Inflammatory macrophage treated with lipopolysaccharide for 4 hours (primary cell): ENCODE results near the gene GPR137.
A peak's percentile ranks its signal among the peaks of the same experiment; 100 is the strongest.
"Not testable (repeated sequence)": the region's sequence is repeated elsewhere in the genome, so short reads cannot be mapped to it uniquely, and the experiment has no call there.

ENCODE experiments used
- DNase-seq: peaks from one replicate; pipeline ENCODE4 v3.0.0-alpha.2; 2020

Gene GPR137, protein sequence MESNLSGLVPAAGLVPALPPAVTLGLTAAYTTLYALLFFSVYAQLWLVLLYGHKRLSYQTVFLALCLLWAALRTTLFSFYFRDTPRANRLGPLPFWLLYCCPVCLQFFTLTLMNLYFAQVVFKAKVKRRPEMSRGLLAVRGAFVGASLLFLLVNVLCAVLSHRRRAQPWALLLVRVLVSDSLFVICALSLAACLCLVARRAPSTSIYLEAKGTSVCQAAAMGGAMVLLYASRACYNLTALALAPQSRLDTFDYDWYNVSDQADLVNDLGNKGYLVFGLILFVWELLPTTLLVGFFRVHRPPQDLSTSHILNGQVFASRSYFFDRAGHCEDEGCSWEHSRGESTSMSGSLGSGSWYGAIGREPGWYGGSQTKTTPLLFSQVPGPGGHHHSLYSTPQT

DNA sequence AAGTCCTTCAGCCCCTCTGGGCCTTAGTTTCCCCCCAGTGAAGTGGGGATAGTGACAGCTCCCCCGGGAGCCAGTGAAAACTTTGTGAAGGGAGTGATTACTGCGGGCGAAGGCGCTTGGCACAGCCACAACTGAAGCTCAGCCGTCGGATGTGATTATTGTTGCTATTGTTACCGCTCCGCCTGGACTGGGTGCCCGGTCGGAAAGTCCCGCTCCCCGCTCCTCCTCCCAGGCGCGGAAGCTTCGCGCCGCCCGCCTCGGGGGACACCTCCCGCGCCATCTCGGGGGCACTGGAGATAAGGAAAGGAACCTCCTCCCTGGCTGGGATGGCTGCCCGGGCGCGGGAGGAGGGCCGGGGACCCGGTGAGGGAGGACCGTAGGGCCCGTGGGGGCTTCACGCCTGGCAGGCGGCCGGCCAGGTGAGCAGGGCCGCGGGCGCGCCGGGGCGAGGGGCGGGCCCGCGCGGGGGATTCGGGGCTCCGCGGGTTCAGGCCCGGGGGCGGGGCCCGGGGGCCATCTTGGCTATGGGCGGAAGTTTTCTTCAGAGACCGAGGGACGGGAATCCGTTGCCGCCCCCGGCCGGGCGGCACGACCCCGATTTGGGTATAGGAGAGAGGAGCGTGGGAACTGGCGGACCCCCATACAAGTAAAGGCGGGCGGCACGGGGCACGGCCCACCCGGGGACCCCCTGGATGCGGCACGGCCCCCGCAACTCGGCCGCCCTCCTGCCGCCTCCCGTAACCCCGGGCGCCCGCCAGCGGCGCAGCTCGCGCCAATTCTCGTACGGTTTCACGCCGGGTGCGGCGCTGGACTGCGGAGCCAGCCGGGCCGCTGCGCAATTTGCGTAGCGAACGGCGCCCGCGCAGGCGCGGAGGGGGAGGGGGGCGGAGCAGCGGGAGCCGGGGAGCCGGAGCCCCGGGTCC lies at the start of gene GPR137:
GPR137 (plus strand) TSS at position 887 of the 923 bp plus-strand sequence. CDS start 677 bp downstream, outside the sequence.
- peak; percentile 75 for DNase-seq

- no peak for DNase-seq
These were observed 48.1 kb upstream of the GPR137 start for GRCh38 chr11:64237484-64237951.

DNA sequence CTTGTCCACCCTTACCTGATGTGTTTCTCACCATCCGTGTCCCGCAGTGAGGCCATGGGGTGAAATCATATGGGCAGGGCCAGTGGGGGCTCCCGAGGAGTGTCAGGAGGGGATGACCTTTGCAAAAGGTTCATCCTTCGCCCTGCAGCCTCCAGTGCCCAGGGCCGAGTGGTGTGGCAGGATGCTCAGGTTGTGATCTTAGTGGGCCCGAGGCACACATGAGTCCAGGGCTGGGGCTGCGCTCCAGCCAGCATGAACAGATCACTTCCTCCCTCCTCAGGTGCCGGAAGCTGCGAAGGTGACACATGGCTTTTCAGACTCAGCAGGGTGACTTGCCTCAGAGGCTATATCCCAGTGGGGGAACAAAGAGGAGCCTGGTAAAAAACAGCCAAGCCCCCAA lies 47.6 kb upstream of the GPR137 start:
- DNase-seq: no peak

DNA sequence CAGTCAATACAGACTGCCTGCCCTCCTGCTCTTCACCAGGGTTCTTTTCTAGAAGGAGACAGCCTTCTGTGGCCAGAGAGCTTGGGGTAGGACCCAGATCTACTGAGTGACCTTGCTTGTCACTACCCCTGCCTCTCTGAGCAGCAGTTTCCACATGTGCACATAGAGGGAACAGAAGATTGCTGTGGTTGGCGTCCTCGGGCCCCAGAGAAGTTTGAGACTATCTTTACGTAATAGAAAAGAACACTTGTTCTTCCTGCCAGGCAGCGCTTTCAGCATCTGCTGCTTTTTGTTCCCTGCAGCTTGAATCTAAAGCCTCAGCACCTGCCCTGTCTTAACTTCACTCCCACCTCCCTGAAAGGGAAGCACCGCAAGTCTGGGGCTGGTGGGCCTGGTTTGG lies 46.6 kb upstream of the GPR137 start:
- DNase-seq: peak; percentile 68

GRCh38 chr11:64239662-64240434 lies 45.8 kb upstream of the GPR137 start:
- peak; percentile 98 for DNase-seq

DNA sequence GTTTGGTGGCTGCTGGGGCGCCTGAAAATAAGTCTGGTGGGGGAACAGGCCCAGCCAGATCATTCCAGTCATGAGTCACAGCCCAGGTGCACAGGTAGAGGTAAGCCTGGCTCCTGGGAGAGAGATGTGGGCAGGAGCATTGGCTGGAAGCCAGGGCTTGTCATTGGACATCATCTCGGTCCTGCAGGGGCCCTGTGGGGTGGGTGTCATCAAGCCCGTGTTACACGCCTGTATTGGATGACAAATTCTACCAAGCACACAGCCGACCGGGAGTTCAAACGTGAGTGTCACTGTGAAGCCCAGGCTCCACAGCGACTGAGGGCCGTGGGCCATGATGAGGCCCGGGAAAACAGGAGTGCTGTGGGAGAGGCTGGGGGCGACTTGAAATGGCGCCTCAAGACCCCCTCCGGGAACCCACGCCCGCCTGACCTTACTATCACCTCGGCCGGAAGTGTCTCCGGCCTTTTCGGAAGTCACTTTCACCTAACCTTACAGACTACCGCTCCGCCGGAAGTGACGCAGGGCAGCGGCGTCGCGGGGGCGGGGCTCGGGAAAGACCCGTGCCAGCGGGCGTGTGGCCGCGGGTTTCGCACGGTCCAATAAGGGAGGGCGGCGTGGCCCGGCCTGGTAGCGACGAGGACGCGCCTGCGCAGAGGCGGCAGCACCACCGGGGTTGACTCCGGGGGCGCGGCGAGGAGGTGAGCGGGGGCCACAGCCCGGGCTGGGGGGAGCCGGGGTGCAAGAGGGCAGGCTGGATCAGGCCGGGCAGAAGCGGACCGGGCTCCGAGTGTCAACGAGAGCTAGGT lies 45.0 kb upstream of the GPR137 start, which contains the start of gene FKBP2:
FKBP2 (plus strand) TSS at position 661 of the 806 bp plus-strand sequence. CDS start 1,293 bp downstream, outside the sequence.
- DNase-seq: peak; percentile 99

- DNase-seq: peak; percentile 100
These were observed 44.5 kb upstream of the GPR137 start for GRCh38 chr11:64241241-64241490.

GRCh38 chr11:64241491-64242374 lies 43.9 kb upstream of the GPR137 start:
- peak; percentile 25 for DNase-seq

DNA sequence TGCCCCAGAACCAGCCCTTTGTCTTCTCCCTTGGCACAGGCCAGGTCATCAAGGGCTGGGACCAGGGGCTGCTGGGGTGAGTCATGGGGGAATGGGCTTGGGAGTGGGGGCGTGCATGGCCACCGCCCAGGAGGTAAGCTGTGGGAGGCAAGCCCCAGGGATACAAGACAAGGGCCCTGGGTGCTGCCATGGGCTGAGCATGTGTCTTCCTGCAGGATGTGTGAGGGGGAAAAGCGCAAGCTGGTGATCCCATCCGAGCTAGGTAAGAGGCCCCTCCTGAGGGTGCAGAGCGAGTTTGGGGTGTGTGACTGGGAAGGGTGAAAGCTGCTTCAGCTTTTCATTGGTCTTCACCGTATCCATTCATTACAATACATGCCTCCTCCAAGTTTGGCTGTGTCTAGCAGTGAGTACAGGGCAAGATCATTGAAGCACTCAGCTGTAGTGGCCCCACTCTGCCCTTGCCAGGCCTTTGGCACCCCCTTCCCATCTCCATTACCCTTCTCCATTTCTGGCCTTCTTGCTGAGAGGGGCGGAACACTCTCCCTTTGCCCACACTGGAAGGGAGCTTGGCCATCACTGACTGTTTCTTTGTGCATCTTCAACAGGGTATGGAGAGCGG lies 42.3 kb upstream of the GPR137 start:
- DNase-seq: no peak

DNA sequence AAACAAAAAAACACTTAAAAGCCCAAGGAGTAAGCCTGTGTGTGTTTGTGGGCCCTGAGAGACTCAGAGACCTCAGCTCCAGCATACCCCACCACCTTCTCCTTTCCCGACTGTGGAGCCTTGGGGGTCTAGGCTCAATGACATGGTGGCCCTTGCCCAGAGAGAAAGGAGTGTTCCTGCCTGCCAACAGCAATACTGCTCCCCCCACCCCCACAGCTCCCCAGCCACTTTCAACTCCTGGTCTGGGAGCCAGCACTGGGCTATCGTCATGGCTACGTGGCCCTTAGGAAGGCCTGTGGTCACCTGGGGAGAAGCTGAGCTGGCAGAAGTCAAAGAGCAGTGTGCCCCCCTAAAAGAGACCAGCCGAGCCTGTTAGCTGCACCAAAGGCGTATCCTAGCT lies 41.5 kb upstream of the GPR137 start:
- DNase-seq: no peak

DNA sequence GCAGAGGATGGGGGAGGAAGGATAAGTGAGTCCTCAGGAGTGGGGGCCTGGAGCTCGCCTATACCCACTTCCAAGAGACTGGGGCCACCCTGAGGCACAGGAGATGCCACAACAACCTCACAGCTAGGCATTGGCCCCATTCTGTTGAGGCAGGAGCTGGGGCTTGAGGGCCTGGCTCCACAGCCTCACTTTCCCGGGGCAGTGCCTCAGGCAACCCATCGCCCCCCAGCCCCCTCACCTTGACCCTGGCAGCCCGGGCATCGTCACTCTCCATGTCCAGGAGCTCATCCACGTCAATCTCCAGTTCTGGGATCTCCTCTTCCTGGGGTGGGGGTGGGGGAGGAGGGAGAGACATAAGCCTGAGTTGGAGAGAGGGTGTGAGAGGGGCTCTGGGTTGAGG lies 40.7 kb upstream of the GPR137 start:
- no peak for DNase-seq

GRCh38 chr11:64245401-64245796 lies 40.2 kb upstream of the GPR137 start:
- DNase-seq: no peak

GRCh38 chr11:64245797-64246620 lies 39.6 kb upstream of the GPR137 start:
- DNase-seq: peak; percentile 78

GRCh38 chr11:64246621-64246870 lies 39.1 kb upstream of the GPR137 start:
- not testable (repeated sequence) for DNase-seq

DNA sequence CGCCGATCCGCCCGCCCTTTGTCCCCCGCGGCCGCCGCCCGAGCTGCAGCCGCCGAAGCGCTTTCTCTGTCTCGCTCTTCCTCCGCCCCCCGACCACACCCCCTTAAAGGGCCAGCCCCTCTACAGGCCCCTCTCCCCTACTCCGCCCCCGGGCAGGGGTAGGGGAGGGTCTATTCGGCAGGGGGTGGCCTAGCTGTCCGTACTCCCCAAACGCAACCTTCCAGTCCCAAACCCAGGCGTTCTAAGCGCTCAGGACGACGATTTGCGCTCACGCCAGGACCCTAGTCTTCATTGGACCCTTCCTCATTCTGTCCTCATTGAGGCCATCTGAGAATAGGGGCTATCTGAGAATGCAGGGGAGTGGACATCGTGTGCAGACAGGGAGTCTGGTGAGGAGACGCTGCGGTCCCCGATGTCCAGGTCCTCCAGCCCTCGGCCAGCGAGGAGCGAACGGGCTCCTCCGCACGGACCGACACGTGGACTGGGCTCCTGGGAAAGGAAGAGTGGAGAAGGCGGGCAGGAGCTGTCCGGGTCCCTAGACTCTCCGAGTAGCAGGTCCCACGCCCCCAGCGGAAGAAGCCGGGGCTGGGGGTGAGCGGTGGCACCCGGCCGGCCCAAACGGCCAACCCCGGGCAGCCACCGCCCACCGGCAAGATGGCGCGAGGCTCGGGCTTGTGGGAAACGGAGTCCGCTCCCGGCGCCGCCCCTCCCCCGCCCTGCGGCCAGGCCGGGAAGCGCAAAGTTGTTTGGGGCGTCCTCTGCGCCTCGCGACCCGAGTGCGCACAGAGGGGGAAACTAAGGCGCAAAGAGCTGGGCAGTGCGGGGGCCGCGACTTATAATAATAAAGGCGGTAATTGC lies 38.5 kb upstream of the GPR137 start, which contains the start of gene PPP1R14B:
PPP1R14B (minus strand) TSS at position 73 of the 858 bp plus-strand sequence. CDS start 270 bp downstream, outside the sequence.
- DNase-seq: peak; percentile 74

- no peak for DNase-seq
These were observed 37.7 kb upstream of the GPR137 start for GRCh38 chr11:64247729-64248531.

DNA sequence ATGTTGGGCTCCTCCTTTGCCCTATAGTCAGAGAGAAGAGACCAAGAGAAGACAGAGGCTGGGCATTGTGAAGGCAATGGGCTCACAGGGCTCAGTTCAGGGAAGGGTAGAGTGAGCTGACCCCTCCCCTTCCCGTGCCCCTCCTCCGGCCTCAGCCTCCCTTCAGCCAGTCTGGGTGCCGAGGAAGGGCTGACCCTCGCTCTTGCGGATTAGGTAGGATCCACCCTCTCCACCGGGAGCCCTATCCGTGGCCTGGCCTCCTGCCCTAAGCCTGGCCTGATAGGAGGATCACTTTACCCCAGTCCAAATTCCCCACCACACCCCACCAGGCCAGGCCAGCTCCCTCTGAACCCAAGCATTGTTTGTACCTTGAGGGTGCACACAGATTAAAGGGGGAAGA lies 37.1 kb upstream of the GPR137 start:
- DNase-seq: no peak

DNA sequence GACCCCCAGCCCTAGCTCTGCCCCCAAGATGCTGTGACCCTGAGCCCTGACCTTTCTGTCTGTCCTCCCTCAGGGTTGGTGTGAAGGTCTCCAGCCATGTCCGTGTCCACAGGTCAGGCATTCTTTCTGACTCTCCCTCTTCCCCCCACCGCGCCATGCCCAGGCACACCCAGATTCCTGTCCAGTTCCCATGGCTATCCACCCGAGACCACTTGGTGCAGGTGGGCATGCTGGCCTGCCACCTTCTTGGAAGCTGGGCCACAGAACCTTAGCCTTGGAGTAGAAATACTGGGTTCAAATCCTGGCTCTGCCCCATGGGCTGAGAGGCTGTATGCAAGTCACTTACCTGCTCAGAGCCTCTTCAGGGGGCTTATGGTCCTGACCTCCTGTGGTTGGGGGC lies 36.6 kb upstream of the GPR137 start:
- DNase-seq: no peak
